ENCODE results near the gene PRDM1.

Gene PRDM1

GRCh38 chr6:106116125-106116832 is 30.1 kb downstream of the PRDM1 start:
- no peak for DNase-seq (ENCODE audit: low read depth, low spot score)

DNA sequence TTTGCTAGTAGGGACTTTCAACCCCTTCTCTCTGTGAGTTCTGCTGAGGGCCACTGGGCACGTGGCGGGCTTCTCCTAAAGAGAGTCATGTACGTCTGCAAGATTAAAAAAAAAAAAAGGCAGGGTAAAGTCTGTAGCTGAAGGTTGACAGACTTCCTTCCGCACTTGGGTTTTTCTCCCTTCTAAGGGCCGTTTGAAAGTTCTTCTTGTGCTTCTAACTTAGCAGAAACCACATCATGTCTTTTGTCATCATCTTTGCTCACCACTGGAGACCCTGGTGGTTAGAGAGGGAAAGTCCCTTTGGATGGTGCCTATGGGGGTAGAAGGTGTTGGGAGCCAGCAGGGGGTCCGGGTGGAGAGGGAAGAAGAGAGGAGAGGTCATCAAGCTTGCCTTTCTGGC is 31.4 kb downstream of the PRDM1 start:
- DNase-seq (ENCODE audit: low read depth, low spot score), result no peak

DNA sequence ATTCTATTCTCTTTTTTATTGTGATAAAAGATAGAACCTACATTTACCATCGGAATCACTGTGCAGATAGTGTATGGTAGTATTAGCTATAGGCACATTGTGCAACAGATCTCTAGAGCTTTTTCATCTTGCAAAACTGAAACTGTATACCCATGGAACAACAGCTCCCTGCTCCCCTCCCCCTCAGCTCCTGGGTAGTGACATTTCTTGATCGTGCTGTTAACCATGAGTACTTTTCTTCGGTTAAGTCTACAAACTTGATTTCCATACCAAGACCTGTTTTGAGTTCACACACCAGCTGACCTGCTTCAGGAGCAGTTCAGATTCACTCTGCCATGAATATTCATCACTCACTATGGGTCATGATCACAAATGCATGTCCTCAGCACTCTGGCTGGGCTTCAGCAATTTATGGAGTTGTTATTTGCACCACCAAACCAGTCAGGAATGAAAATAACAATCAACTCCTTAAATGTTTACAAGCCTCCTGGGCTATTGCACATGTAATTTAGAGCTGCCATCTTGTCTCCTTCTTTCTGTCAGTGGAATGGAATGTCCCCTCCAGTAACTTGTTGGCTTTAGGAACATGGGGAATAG is 32.8 kb downstream of the PRDM1 start:
- DNase-seq (ENCODE audit: low read depth, low spot score), result no peak

- no peak for DNase-seq (ENCODE audit: low read depth, low spot score)
Measured at GRCh38 chr6:106119546-106119945, 33.4 kb downstream of the PRDM1 start.

DNA sequence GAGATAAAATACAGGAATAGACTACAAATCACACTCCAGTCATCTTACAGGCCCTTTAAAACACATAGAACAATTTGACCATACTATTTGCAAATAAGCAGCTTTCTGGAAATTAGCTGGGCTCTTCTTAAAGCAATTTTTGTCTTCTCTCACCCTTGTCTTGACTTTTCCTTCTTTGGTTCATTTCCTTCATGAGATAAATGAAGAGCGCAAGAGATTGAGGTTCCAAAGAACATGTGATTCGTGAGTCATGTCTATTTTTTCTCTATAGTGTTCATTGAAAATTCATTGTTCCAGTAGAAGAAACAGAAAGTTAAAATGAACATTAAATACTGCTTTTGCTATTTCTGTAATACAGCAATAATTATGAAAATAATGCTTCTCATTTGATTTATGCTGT is 33.9 kb downstream of the PRDM1 start:
- DNase-seq (ENCODE audit: low read depth, low spot score), result no peak

DNA sequence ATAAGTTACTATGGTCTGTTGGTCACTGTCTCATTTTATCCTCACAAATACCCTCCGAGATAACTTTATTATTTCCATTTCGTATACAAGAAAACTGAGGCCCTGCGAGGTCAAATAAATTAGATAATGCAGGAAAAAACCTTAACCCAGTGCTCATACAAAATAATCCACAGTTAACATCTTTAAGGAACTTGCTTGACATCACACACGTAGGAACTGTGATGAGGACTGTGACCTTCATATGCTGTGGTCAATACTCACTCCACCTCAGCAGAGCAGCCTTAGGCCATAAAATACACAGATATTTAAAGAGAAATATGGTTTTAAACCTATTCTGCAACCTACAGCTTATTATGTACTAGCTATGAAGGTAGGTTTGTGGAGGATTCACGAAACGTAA is 34.3 kb downstream of the PRDM1 start:
- no peak for DNase-seq (ENCODE audit: low read depth, low spot score)

GRCh38 chr6:106122306-106122918 is 36.3 kb downstream of the PRDM1 start:
- no peak for DNase-seq (ENCODE audit: low read depth, low spot score)

GRCh38 chr6:106122938-106123656 is 37.0 kb downstream of the PRDM1 start:
- no peak for DNase-seq (ENCODE audit: low read depth, low spot score)

GRCh38 chr6:106124015-106124414 is 37.9 kb downstream of the PRDM1 start:
- no peak for DNase-seq (ENCODE audit: low read depth, low spot score)

- no peak for DNase-seq (ENCODE audit: low read depth, low spot score)
Measured at GRCh38 chr6:106124437-106125430, 38.6 kb downstream of the PRDM1 start.

GRCh38 chr6:106125925-106126435 is 39.8 kb downstream of the PRDM1 start:
- no peak for DNase-seq (ENCODE audit: low read depth, low spot score)

GRCh38 chr6:106126482-106126881 is 40.3 kb downstream of the PRDM1 start:
- DNase-seq (ENCODE audit: low read depth, low spot score), result no peak

- DNase-seq (ENCODE audit: low read depth, low spot score), result no peak
Measured at GRCh38 chr6:106128981-106129781, 43.0 kb downstream of the PRDM1 start.

- no peak for DNase-seq (ENCODE audit: low read depth, low spot score)
Measured at GRCh38 chr6:106132153-106132698, 46.1 kb downstream of the PRDM1 start.

DNA sequence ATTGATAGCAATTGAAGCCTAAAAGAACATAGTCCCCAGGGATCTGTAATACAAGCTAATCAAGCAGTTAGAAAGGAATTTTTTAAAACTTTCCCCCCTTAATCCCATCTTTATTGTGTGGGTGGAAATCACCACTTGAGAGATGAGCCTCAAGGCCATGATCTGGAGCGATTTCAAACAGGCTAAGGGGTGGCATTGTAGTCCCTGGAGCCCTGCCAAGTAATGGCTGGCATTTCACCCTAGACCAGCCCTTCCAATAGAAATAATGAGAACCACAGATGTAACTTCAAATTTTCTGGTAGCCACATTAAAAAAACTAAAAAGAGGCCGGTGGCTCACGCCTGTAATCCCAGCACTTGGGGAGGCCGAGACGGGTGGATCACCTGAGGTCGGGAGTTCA is 46.9 kb downstream of the PRDM1 start:
- DNase-seq (ENCODE audit: low read depth, low spot score), result no peak

- DNase-seq (ENCODE audit: low read depth, low spot score), result no peak
Measured at GRCh38 chr6:106134087-106134770, 48.1 kb downstream of the PRDM1 start.

DNA sequence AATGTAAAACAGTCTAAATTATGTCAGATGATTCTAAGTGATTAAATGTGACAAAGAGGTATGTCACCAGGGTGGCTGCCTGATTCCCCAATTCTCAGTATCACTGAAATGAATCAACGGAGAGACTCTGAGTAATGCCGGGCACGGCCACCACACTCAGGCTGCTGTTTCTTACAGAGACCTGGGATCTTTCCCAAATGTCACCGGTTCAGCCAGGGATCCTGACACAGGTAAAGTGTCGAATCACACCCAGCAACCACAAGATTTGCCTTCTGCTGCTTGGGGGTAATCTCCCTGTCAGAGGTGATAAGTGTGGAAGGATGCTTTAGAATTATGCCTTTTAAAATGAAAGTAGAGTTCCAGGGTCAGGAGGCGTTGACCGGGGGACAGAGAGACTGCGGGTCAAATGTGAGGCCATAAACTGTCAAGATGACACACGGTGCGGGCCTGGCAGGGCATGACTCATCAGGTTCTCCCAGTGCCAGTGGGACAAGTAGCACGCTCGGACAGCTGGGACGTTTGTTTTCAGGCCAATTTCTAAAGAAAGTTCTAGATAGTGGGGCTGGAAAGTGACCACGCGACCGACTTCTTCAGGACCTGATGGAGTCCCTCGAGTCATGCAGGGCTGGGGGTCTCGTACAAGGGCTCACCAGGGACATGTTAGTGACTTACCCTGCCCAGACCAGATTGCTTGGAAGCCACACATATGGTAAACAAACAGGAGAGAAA is 48.9 kb downstream of the PRDM1 start:
- no peak for DNase-seq (ENCODE audit: low read depth, low spot score)

- no peak for DNase-seq (ENCODE audit: low read depth, low spot score)
Measured at GRCh38 chr6:106135911-106136571, 49.9 kb downstream of the PRDM1 start.

All from iPS DF 19.7 (cell line).